Endothelial cell of umbilical vein (primary cell): ENCODE results near the gene AFF1. TPM values are rescaled to one million over a fixed set of nuclear protein-coding genes. Genes with fewer than 3 reads are reported as not detected.

Source experiments
- BruUV-seq: library from RNA; stranded (reverse); fragments of 400-500 nt; replicated peaks from 2 replicates; lab custom pipeline; 2021; lab: Mats Ljungman, UMichigan
- CTCF ChIA-PET: fragments of 300-600, 350-600 bp; sonication (Branson Sonifier 250); formaldehyde crosslinking; loops from one replicate; lab custom pipeline; 2021; ENCODE audit warnings: antibody characterized with exemption, inconsistent platforms; lab: Charles Lee
- POLR2A ChIA-PET: fragments of 300-600, 350-600 bp; sonication (Branson Sonifier 250); formaldehyde crosslinking; loops from one replicate; lab custom pipeline; 2021; ENCODE audit warnings: antibody characterized with exemption, inconsistent platforms; lab: Charles Lee
- DNase-seq: peaks from one replicate; pipeline ENCODE4 v3.0.0-alpha.2; 2011; ENCODE audit warnings: low read depth, low spot score
- FAIRE-seq: peaks from 2 replicates; lab custom pipeline; 2011; peaks lifted over from hg19 to GRCh38; lab: Jason Lieb, UNC
- H2AFZ ChIP-seq: 2 replicates; pipeline ENCODE4 v1.6.0; 2012; ENCODE audit warnings: low read depth, low read length, control low read depth, inconsistent platforms
- H3K27ac ChIP-seq: 2 replicates; pipeline ENCODE4 v1.5.1; 2011; ENCODE audit warnings: low read depth, mild to moderate bottlenecking, control low read depth, low read length, moderate library complexity; ENCODE audit not compliant: insufficient read depth
- H3K27me3 ChIP-seq, 2 experiments: 2 replicates each; pipeline versions ENCODE4 v1.6.0 to v1.6.1; 2011; ENCODE audit warnings: low read length in 2 of 2, mixed read lengths in 1 of 2; ENCODE audit not compliant: control insufficient read depth in 2 of 2, insufficient read depth in 2 of 2
- H3K36me3 ChIP-seq, 2 experiments: 2 replicates in 1 of 2; 3 replicates in 1 of 2; pipeline ENCODE4 v1.5.1; 2011; ENCODE audit warnings: low read length in 2 of 2, mild to moderate bottlenecking in 1 of 2, moderate library complexity in 1 of 2; ENCODE audit not compliant: control insufficient read depth in 2 of 2, insufficient read depth in 2 of 2; ENCODE audit errors: extremely low read depth in 1 of 2
- H3K4me1 ChIP-seq: 3 replicates; pipeline ENCODE4 v1.5.1; 2011; ENCODE audit warnings: mild to moderate bottlenecking, low read length; ENCODE audit not compliant: control insufficient read depth, insufficient read depth; ENCODE audit errors: extremely low read depth
- H3K4me2 ChIP-seq: 2 replicates; pipeline ENCODE4 v1.6.1; 2011; ENCODE audit warnings: low read length, control low read depth, mixed read lengths; ENCODE audit not compliant: insufficient read depth
- H3K4me3 ChIP-seq, 3 experiments: fragments of 200-600 bp in 1 of 3; sonication (generic), shearing (Covaris generic) in 1 of 3; replicated peaks in 1 of 3; 2 replicates each; pipeline ENCODE4 v1.5.1; 2011 to 2016; ENCODE audit warnings: control low read depth in 3 of 3, low read length in 3 of 3, mild to moderate bottlenecking in 2 of 3, inconsistent platforms in 1 of 3, low read depth in 1 of 3, moderate library complexity in 1 of 3; ENCODE audit not compliant: insufficient read depth in 1 of 3
- H3K79me2 ChIP-seq: 2 replicates; pipeline ENCODE4 v1.6.0; 2012; ENCODE audit warnings: low read length, inconsistent platforms; ENCODE audit not compliant: control insufficient read depth, insufficient read depth
- H3K9ac ChIP-seq: replicated peaks from 2 replicates; pipeline ENCODE3; 2011; ENCODE audit warnings: low read length, control low read depth; ENCODE audit not compliant: insufficient read depth; ENCODE audit errors: extremely low read depth
- H3K9me1 ChIP-seq: replicated peaks from 3 replicates; pipeline ENCODE4 v1.6.0; 2011; ENCODE audit warnings: mild to moderate bottlenecking, low read length; ENCODE audit not compliant: control insufficient read depth, insufficient read depth; ENCODE audit errors: extremely low read depth
- H3K9me3 ChIP-seq: replicated peaks from 2 replicates; pipeline ENCODE4 v1.5.1; 2012; ENCODE audit warnings: low read length, inconsistent platforms; ENCODE audit not compliant: control insufficient read depth, insufficient read depth
- H4K20me1 ChIP-seq: replicated peaks from 2 replicates; pipeline ENCODE3; 2011; ENCODE audit warnings: mild to moderate bottlenecking, low read length; ENCODE audit not compliant: control insufficient read depth, insufficient read depth; ENCODE audit errors: extremely low read depth
- CTCF ChIP-seq, 2 donors: IDR thresholded peaks; 1 replicate in 1 of 2; 2 replicates in 1 of 2; pipeline ENCODE4 v1.5.1; 2011; ENCODE audit warnings: low read length in 2 of 2, mild to moderate bottlenecking in 2 of 2, moderate library complexity in 2 of 2, control low read depth in 1 of 2, inconsistent platforms in 1 of 2, low read depth in 1 of 2; ENCODE audit not compliant: insufficient read depth in 1 of 2; ENCODE audit errors: extremely low read depth in 1 of 2
- EZH2 ChIP-seq: IDR thresholded peaks from 2 replicates; pipeline ENCODE4 v1.6.1; 2012; ENCODE audit warnings: borderline replicate concordance, low read depth, mild to moderate bottlenecking, moderate library complexity, low read length, inconsistent platforms; ENCODE audit not compliant: severe bottlenecking
- FOS ChIP-seq: IDR thresholded peaks from 2 replicates; pipeline ENCODE4 v1.6.1; 2011; ENCODE audit warnings: mild to moderate bottlenecking, low read length, moderate library complexity, borderline replicate concordance; ENCODE audit not compliant: insufficient read depth
- GATA2 ChIP-seq: IDR thresholded peaks from 2 replicates; pipeline ENCODE4 v1.7.0; 2011; ENCODE audit warnings: low read depth, mild to moderate bottlenecking, moderate library complexity, mixed read lengths, low read length; ENCODE audit not compliant: insufficient read length, insufficient read depth
- JUN ChIP-seq: IDR thresholded peaks from 2 replicates; pipeline ENCODE4 v1.6.1; 2011; ENCODE audit warnings: borderline replicate concordance, low read depth; ENCODE audit not compliant: insufficient read length, insufficient read depth
- MAX ChIP-seq: IDR thresholded peaks from 2 replicates; pipeline ENCODE4 v1.6.1; 2011; ENCODE audit not compliant: insufficient read depth, insufficient read length
- MYC ChIP-seq: IDR thresholded peaks from one replicate; pipeline ENCODE4 v1.6.1; 2011; ENCODE audit warnings: mild to moderate bottlenecking, low read depth, low read length
- POLR2A ChIP-seq: IDR thresholded peaks from 2 replicates; pipeline ENCODE4 v1.6.1; 2012; ENCODE audit warnings: low read depth, mild to moderate bottlenecking, control low read depth, low read length
- POLR2AphosphoS5 ChIP-seq: IDR thresholded peaks from 2 replicates; pipeline ENCODE4 v1.6.1; 2012; ENCODE audit warnings: low read depth, mild to moderate bottlenecking, control low read depth, low read length, moderate library complexity; ENCODE audit not compliant: insufficient read depth
- dilution Hi-C: fragments of 300-500 bp; cut with MboI; formaldehyde crosslinking; loops from one replicate; pipeline ENCODE4 v1.15.0; 2019; ENCODE audit warnings: low sequenced_read_pairs; ENCODE audit not compliant: extremely low pct_ligation_motif_present
- intact Hi-C: fragments of 100-400 bp; cut with micrococcal nuclease; formaldehyde crosslinking; loops from one replicate; pipeline ENCODE4 v1.10.0; 2022
- polyA plus RNA-seq, 4 experiments: library from polyadenylated mRNA; depleted of rRNA in 3 of 4; stranded (reverse) in 3 of 4; unstranded in 1 of 4; fragments of >200 nt; gene quantifications; 2 replicates each; pipeline versions ENCODE4 v1.2.1 to v1.2.3, GENCODE V29; 2011 to 2012; ENCODE audit warnings: missing spikeins in 1 of 4
- total RNA-seq: library from RNA; stranded (reverse); gene quantifications from 2 replicates; pipeline ENCODE4 v1.2.3, GENCODE V29; 2021

AFF1 gene
- total and polyA plus RNA-seq, 2 donors (not counting 3 experiments of a cell fraction or from before 2014, with no cell fraction given) = 26.2 to 106 TPM

GRCh38 chr4:87051121-87051713 lies 116.4 kb downstream of the AFF1 start:
- POLR2A ChIA-PET = no interaction called here
- Histone ChIP-seq H3K27ac (no peak overlapping the region), H3K4me2 (no peak overlapping the region), H3K9me1 (no peaks in the 10 kb centered on the region), H3K4me1 (peaks cover 24% of the 10 kb centered on the region), H3K9me3 (no peaks in the 10 kb centered on the region), H3K79me2 (peaks cover 39% of the 10 kb centered on the region), H3K36me3 (peaks cover 6 to 10% of the 10 kb centered on the region in 2 experiments), H3K27me3 (no peaks in the 10 kb centered on the region), H3K4me3 (no peak overlapping the region), H3K9ac (no peak overlapping the region), H4K20me1 (no peaks in the 10 kb centered on the region), H2AFZ (no peak overlapping the region)
- TF ChIP-seq CTCF (IDR thresholded peaks at IDR 0.05; ENCODE audit: extremely low read depth in 1 of 2, insufficient read depth in 1 of 2, low read depth in 1 of 2, low read length in 2 of 2) = no peak
- TF ChIP-seq POLR2AphosphoS5 = no peak
- TF ChIP-seq MYC = no peak
- TF ChIP-seq FOS = no peak
- TF ChIP-seq JUN = no peak
- no peak for TF ChIP-seq EZH2
- TF ChIP-seq POLR2A = no peak
- TF ChIP-seq MAX = no peak
- TF ChIP-seq GATA2 = no peak
- dilution Hi-C loops = no loop called here
- CTCF ChIA-PET = no interaction called here
- intact Hi-C loops = no loop called here
- DNase-seq = peak; percentile 66
- no TSS peak for BruUV-seq
- FAIRE-seq = no peak
